CD14-positive monocyte (primary cell): ENCODE measurements around the gene ACTL8. TPM values are rescaled to one million over a fixed set of nuclear protein-coding genes. Genes with fewer than 3 reads are reported as not detected.

Source experiments
- DNase-seq, 3 donors: peaks; one replicate each; pipeline ENCODE4 v3.0.0-alpha.2; 2011 to 2022
- H2AFZ ChIP-seq: 2 replicates; pipeline ENCODE4 v1.6.0; 2012; ENCODE audit warnings: mild to moderate bottlenecking, low read depth, low read length, inconsistent platforms; ENCODE audit not compliant: insufficient read depth, poor library complexity, severe bottlenecking
- H3K27ac ChIP-seq, 2 donors: 1 replicate in 1 of 2; 2 replicates in 1 of 2; pipeline ENCODE4 v1.5.1; 2012 to 2013; ENCODE audit warnings: low read length in 2 of 2, control low read depth in 1 of 2, inconsistent platforms in 1 of 2, low read depth in 1 of 2, mild to moderate bottlenecking in 1 of 2
- H3K27me3 ChIP-seq, 2 donors: one replicate each; pipeline versions ENCODE4 v1.6.0 to v1.6.1; 2011 to 2013; ENCODE audit warnings: low read length in 2 of 2; ENCODE audit not compliant: control insufficient read depth in 2 of 2, insufficient read depth in 2 of 2
- H3K36me3 ChIP-seq, 2 donors: replicated peaks in 1 of 2; 1 replicate in 1 of 2; 2 replicates in 1 of 2; pipeline versions ENCODE4 v1.5.1 to v1.6.1; 2012 to 2013; ENCODE audit warnings: low read length in 2 of 2, control low read depth in 1 of 2, inconsistent platforms in 1 of 2, mild to moderate bottlenecking in 1 of 2; ENCODE audit not compliant: insufficient read depth in 2 of 2, control insufficient read depth in 1 of 2
- H3K4me1 ChIP-seq, 2 donors: 1 replicate in 1 of 2; 2 replicates in 1 of 2; pipeline versions ENCODE4 v1.5.1 to v1.6.1; 2012 to 2013; ENCODE audit warnings: low read length in 2 of 2, control low read depth in 1 of 2, inconsistent platforms in 1 of 2, mild to moderate bottlenecking in 1 of 2, moderate library complexity in 1 of 2; ENCODE audit not compliant: insufficient read depth in 2 of 2, control insufficient read depth in 1 of 2
- H3K4me2 ChIP-seq: replicated peaks from 2 replicates; pipeline ENCODE3; 2012; ENCODE audit warnings: low read length, moderate library complexity, mild to moderate bottlenecking; ENCODE audit not compliant: poor library complexity, severe bottlenecking; ENCODE audit errors: extremely low read depth
- H3K4me3 ChIP-seq, 3 experiments: fragments of 200-600 bp in 1 of 3; sonication (generic) in 1 of 3; replicated peaks in 1 of 3; 1 replicate in 2 of 3; 2 replicates in 1 of 3; pipeline ENCODE4 v1.5.1; 2011 to 2013; ENCODE audit warnings: low read length in 3 of 3, mild to moderate bottlenecking in 3 of 3, control low read depth in 2 of 3, low read depth in 2 of 3, inconsistent platforms in 1 of 3, moderate library complexity in 1 of 3
- H3K79me2 ChIP-seq: 2 replicates; pipeline ENCODE4 v1.6.0; 2012; ENCODE audit warnings: mild to moderate bottlenecking, control low read depth, inconsistent platforms, low read length, moderate library complexity; ENCODE audit not compliant: insufficient read depth
- H3K9ac ChIP-seq: 2 replicates; pipeline ENCODE4 v1.6.0; 2017; ENCODE audit warnings: low read length, mild to moderate bottlenecking; ENCODE audit not compliant: insufficient read depth, poor library complexity, severe bottlenecking
- H3K9me3 ChIP-seq, 2 donors: replicated peaks in 1 of 2; 1 replicate in 1 of 2; 2 replicates in 1 of 2; pipeline versions ENCODE4 v1.5.1 to v1.6.1; 2012 to 2013; ENCODE audit warnings: low read length in 2 of 2, control low read depth in 1 of 2; ENCODE audit not compliant: control insufficient read depth in 1 of 2, insufficient read depth in 1 of 2
- H4K20me1 ChIP-seq: 2 replicates; pipeline ENCODE4 v1.6.0; 2012; ENCODE audit warnings: mild to moderate bottlenecking, low read length, control low read depth, moderate library complexity; ENCODE audit not compliant: insufficient read depth
- H3K27ac Mint-ChIP-seq, 7 donors: one replicate each; pipeline ENCODE4 v1.8.0; 2020; ENCODE audit warnings: mild to moderate bottlenecking in 7 of 7, mixed read lengths in 7 of 7, moderate library complexity in 6 of 7, inconsistent platforms in 2 of 7
- H3K27me3 Mint-ChIP-seq, 3 donors: one replicate each; pipeline ENCODE4 v1.8.0; 2021 to 2022; ENCODE audit warnings: low read depth in 3 of 3, mild to moderate bottlenecking in 3 of 3, mixed read lengths in 3 of 3, moderate library complexity in 3 of 3, inconsistent platforms in 1 of 3
- H3K36me3 Mint-ChIP-seq, 2 donors: one replicate each; pipeline ENCODE4 v1.8.0; 2020; ENCODE audit warnings: mixed read lengths in 2 of 2, inconsistent platforms in 1 of 2, mild to moderate bottlenecking in 1 of 2
- H3K4me1 Mint-ChIP-seq: one replicate; pipeline ENCODE4 v1.8.0; 2020; ENCODE audit warnings: mild to moderate bottlenecking, mixed read lengths
- H3K4me3 Mint-ChIP-seq, 2 donors: one replicate each; pipeline ENCODE4 v1.8.0; 2020; ENCODE audit warnings: mild to moderate bottlenecking in 2 of 2, mixed read lengths in 2 of 2, moderate library complexity in 1 of 2
- H3K9me3 Mint-ChIP-seq, 7 donors: one replicate each; pipeline ENCODE4 v1.8.0; 2020 to 2022; ENCODE audit warnings: mixed read lengths in 7 of 7, mild to moderate bottlenecking in 6 of 7, moderate library complexity in 6 of 7, inconsistent platforms in 2 of 7
- CTCF ChIP-seq: fragments of 200-600 bp; IDR thresholded peaks from one replicate; pipeline ENCODE4 v1.8.0; 2022; ENCODE audit warnings: antibody characterized with exemption, mild to moderate bottlenecking
- WGBS: methylation state at CpG from one replicate; pipeline ENCODE4 v1.1.5; 2013; ENCODE audit warnings: missing lambda C conversion rate; ENCODE audit not compliant: insufficient coverage; 5-methylcytosine and 5-hydroxymethylcytosine counted together
- intact Hi-C, 2 donors: fragments of 100-400 bp; cut with micrococcal nuclease; formaldehyde crosslinking; loops; one replicate each; pipeline versions ENCODE4 v1.15.0 to v1.15.1; 2023
- polyA plus RNA-seq, 3 donors: library from polyadenylated mRNA; depleted of rRNA in 1 of 3; unstranded in 2 of 3; stranded (reverse) in 1 of 3; fragments of 300-500 nt in 2 of 3; fragments of >200 nt in 1 of 3; fragmentation: Illumina TruSeq in 2 of 3; gene quantifications; 1 replicate in 2 of 3; 2 replicates in 1 of 3; pipeline ENCODE4 v1.2.3, GENCODE V29; 2012 to 2021

Gene ACTL8
- polyA plus RNA-seq, 3 donors: not detected

DNA sequence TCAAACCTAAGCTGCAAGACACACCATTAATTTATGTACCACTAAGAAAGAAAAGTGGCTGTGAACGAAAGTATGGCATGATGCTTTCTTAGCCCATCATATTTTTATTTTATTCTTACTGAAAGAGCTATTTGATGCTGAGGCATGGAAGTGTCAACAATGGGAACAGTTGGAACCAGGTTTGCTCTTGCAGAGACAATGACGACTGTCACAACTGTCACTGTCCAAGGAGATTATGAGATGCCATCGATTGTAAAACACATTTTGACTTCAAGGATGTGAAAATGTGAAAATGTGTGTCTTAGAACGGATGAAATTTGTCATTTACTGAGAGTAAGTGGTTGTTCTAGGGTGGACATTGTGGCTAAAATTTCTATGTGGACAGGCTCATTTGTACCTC is 2.8 kb upstream of the ACTL8 start:
- WGBS: 94% methylated on average over 3 of the region's 4 CpGs
- TF ChIP-seq CTCF: no peak
- H3K9me3 Mint-ChIP-seq: peaks cover 12 to 35% (median 32%) of the 10 kb centered on the region in 7 donors

DNA sequence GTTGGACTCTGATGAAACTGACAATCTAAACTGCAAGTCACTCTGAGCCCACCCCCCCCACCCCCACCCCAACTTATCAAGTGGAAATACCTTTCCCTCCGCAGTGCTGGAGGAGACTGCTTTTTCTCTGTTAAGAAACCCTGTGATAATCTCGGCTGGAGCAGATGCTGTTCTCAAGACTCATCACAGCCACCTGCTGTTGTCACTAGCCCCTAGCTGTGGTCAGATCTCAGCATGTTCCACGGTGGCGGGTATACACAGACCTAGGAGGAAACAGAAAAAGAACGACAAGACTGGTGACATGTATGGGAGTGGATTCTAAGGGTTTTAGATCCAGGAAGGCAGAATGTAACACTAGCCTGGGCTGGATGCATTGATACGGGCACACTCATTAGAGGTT is 2.3 kb downstream of the ACTL8 start:
- no peak overlapping the region for H3K9ac ChIP-seq
- H4K20me1 ChIP-seq: no peaks in the 10 kb centered on the region
- H3K27me3 ChIP-seq: no peaks in the 10 kb centered on the region
- Mint-ChIP-seq H3K9me3 (peaks cover 32 to 63% (median 59%) of the 10 kb centered on the region in 7 donors), H3K27me3 (peaks cover 3 to 9% (median 5%) of the 10 kb centered on the region in 3 donors), H3K36me3 (peaks cover 0 to 3% of the 10 kb centered on the region in 2 donors), H3K4me3 (no peak overlapping the region), H3K4me1 (no peaks in the 10 kb centered on the region), H3K27ac (no peak overlapping the region)
- H3K9me3 ChIP-seq: peaks cover 42 to 55% of the 10 kb centered on the region in 2 donors
- TF ChIP-seq CTCF: no peak
- WGBS: 90% methylated on average over 5 of the region's 6 CpGs
- H3K4me2 ChIP-seq: no peak overlapping the region
- no peaks in the 10 kb centered on the region for H3K4me1 ChIP-seq
- H3K4me3 ChIP-seq: no peak overlapping the region
- no peak for DNase-seq
- H2AFZ ChIP-seq: no peak overlapping the region
- no peaks in the 10 kb centered on the region for H3K79me2 ChIP-seq
- H3K27ac ChIP-seq: no peak overlapping the region
- H3K36me3 ChIP-seq: no peaks in the 10 kb centered on the region
- intact Hi-C loops: no loop called here

More for the DNA sequence above, 2.8 kb upstream of the ACTL8 start:
- Histone ChIP-seq H3K9me3 (peaks cover 18 to 30% of the 10 kb centered on the region in 2 donors), H2AFZ (no peak overlapping the region), H3K4me3 (no peak overlapping the region), H3K4me2 (no peak overlapping the region), H4K20me1 (no peaks in the 10 kb centered on the region), H3K9ac (no peak overlapping the region), H3K4me1 (no peaks in the 10 kb centered on the region), H3K27me3 (no peaks in the 10 kb centered on the region), H3K79me2 (no peaks in the 10 kb centered on the region), H3K36me3 (no peaks in the 10 kb centered on the region), H3K27ac (no peak overlapping the region)
- Mint-ChIP-seq H3K27me3 (peaks cover 1 to 7% (median 4%) of the 10 kb centered on the region in 3 donors), H3K27ac (no peak overlapping the region), H3K4me1 (no peaks in the 10 kb centered on the region), H3K36me3 (no peaks in the 10 kb centered on the region), H3K4me3 (no peak overlapping the region)
- no peak for DNase-seq
- intact Hi-C loops: no loop called here
